BJ (cell line): ENCODE measurements around the gene NEK5. TPM values are rescaled to one million over a fixed set of nuclear protein-coding genes. Genes with fewer than 3 reads are reported as not detected.

Experiments used
- CTCF ChIA-PET: fragments of 350-600 bp; formaldehyde crosslinking; extraction: SDS; loops from one replicate; lab custom pipeline; 2021; ENCODE audit warnings: antibody characterized with exemption, inconsistent platforms; lab: Yijun Ruan, JAX
- POLR2A ChIA-PET: fragments of 300-600 bp; sonication (Branson Sonifier 250); formaldehyde crosslinking; extraction: SDS; loops from one replicate; lab custom pipeline; 2021; ENCODE audit warnings: antibody characterized with exemption; lab: Charles Lee
- DNase-seq: peaks from one replicate; pipeline ENCODE4 v3.0.0-alpha.2; 2011; ENCODE audit warnings: low read depth
- H3K27me3 ChIP-seq: 2 replicates; pipeline ENCODE4 v1.6.0; 2011; ENCODE audit warnings: low read length; ENCODE audit not compliant: control insufficient read depth, insufficient read depth
- H3K36me3 ChIP-seq: 2 replicates; pipeline ENCODE4 v1.5.1; 2011; ENCODE audit warnings: low read length; ENCODE audit not compliant: control insufficient read depth, insufficient read depth
- H3K4me3 ChIP-seq: 2 replicates; pipeline ENCODE4 v1.5.1; 2011; ENCODE audit warnings: low read depth, mild to moderate bottlenecking, control low read depth, low read length
- CTCF ChIP-seq: IDR thresholded peaks from 2 replicates; pipeline ENCODE4 v1.5.1; 2011; ENCODE audit warnings: low read depth, mild to moderate bottlenecking, control low read depth, inconsistent platforms, low read length, moderate library complexity; ENCODE audit not compliant: insufficient read depth
- polyA plus RNA-seq: library from polyadenylated mRNA; depleted of rRNA; stranded (reverse); fragments of >200 nt; gene quantifications from 2 replicates; pipeline ENCODE4 v1.2.3, GENCODE V29; 2011

The NEK5 gene
- polyA plus RNA-seq, 1 experiment = 0.04 TPM

- POLR2A ChIA-PET = no interaction called here
- no peak for TF ChIP-seq CTCF
- H3K36me3 ChIP-seq = no peaks in the 10 kb centered on the region
- no peak overlapping the region for H3K4me3 ChIP-seq
- DNase-seq = no peak
- H3K27me3 ChIP-seq = no peaks in the 10 kb centered on the region
- CTCF ChIA-PET = interaction anchor here (1.0 kb wide), 1 partner anchor 294 kb away, joined by 4 read pairs; no protein-coding TSS in a partner anchor
Observed at GRCh38 chr13:52156724-52157261, 27.9 kb upstream of the NEK5 start.

DNA sequence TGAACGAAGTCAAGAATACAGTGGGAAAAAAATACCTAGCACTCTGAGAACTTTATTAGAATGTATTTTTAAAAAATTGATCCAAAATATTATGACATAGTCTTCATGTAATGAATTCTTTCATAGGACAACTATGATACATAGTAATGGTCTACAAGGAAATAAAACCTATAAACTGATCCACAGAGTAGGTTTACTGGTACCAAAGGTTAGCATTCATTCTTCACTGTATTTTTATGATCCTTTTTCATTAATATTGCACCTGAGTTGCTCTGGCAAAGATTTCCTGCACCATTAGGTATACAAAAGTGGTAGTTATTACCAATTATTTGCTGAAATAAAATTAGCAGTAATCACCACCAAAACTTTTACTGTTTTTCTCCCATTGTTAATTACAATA, 26.3 kb upstream of the NEK5 start:
- H3K4me3 ChIP-seq = no peak overlapping the region
- ChIA-PET CTCF (no interaction called here), POLR2A (no interaction called here)
- no peak for DNase-seq
- peaks cover 5% of the 10 kb centered on the region for H3K36me3 ChIP-seq
- no peaks in the 10 kb centered on the region for H3K27me3 ChIP-seq
- TF ChIP-seq CTCF = no peak

GRCh38 chr13:52147225-52147624, 18.4 kb upstream of the NEK5 start:
- DNase-seq = no peak
- H3K36me3 ChIP-seq = peaks cover 7% of the 10 kb centered on the region
- no peaks in the 10 kb centered on the region for H3K27me3 ChIP-seq
- TF ChIP-seq CTCF = no peak
- no peak overlapping the region for H3K4me3 ChIP-seq
- CTCF ChIA-PET = interaction anchor here (2.4 kb wide), 1 partner anchor 19 kb away, joined by 9 read pairs; the partner anchor contains the start of gene NEK5
- POLR2A ChIA-PET = no interaction called here

DNA sequence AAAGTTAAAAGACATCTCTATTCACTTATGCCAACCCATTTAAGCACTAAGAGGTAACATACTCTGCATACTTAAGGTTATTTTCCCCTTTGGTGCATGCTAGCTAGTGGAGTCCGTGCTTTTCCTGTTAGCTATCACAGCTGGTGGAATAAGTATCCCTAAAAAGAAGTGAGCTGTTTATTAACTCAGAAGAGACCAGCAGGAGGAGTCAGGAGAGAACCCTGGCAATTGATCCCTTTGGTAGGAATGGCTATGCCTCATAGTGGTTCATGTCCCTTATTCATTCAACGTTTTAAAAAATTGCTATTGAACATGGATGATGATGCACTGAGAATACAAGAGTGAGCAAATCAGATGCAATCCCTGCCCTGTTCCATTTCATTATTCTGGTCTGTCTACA, 12.4 kb upstream of the NEK5 start:
- Histone ChIP-seq H3K4me3 (no peak overlapping the region), H3K36me3 (no peaks in the 10 kb centered on the region), H3K27me3 (no peaks in the 10 kb centered on the region)
- TF ChIP-seq CTCF = no peak
- ChIA-PET CTCF (interaction anchor here (1.8 kb wide), 1 partner anchor 309 kb away, joined by 6 read pairs; the partner anchor contains the start of gene VPS36), POLR2A (no interaction called here)
- DNase-seq = no peak

GRCh38 chr13:52137489-52137888, 8.6 kb upstream of the NEK5 start:
- ChIA-PET CTCF (interaction anchor here (1.6 kb wide), 1 partner anchor 9 kb away, joined by 5 read pairs; the partner anchor contains the start of gene NEK5), POLR2A (no interaction called here)
- no peaks in the 10 kb centered on the region for H3K27me3 ChIP-seq
- no peak for TF ChIP-seq CTCF
- no peak overlapping the region for H3K4me3 ChIP-seq
- H3K36me3 ChIP-seq = peaks cover 2% of the 10 kb centered on the region; the same call in 1 of the 2 replicates
- no peak for DNase-seq
